H9 (cell line): ENCODE data around the gene UGT1A6. TPM values are rescaled to one million over a fixed set of nuclear protein-coding genes. Genes with fewer than 3 reads are reported as not detected.

Source experiments
- DNase-seq: peaks from one replicate; pipeline ENCODE4 v3.0.0-alpha.2; 2017
- H2AFZ ChIP-seq: one replicate; pipeline ENCODE4 v1.6.1; 2013; ENCODE audit warnings: mild to moderate bottlenecking, low read length, control low read depth, moderate library complexity
- H2AK5ac ChIP-seq: 2 replicates; pipeline ENCODE4 v1.6.1; 2013; ENCODE audit warnings: low read length, control low read depth, mixed read lengths; ENCODE audit not compliant: insufficient read length
- H2BK120ac ChIP-seq: one replicate; pipeline ENCODE4 v1.6.1; 2013; ENCODE audit warnings: low read depth, mild to moderate bottlenecking, low read length, control low read depth, inconsistent platforms; ENCODE audit not compliant: poor library complexity, severe bottlenecking
- H2BK12ac ChIP-seq: 2 replicates; pipeline ENCODE4 v1.6.1; 2013; ENCODE audit warnings: low read length, control low read depth, mixed read lengths, low read depth; ENCODE audit not compliant: insufficient read length
- H2BK15ac ChIP-seq: 2 replicates; pipeline ENCODE4 v1.6.1; 2013; ENCODE audit warnings: low read depth, low read length, control low read depth
- H2BK20ac ChIP-seq: one replicate; pipeline ENCODE4 v1.6.1; 2013; ENCODE audit warnings: low read depth, mild to moderate bottlenecking, low read length, control low read depth, inconsistent platforms; ENCODE audit not compliant: poor library complexity, severe bottlenecking
- H2BK5ac ChIP-seq: 2 replicates; pipeline ENCODE4 v1.6.1; 2013; ENCODE audit warnings: low read length, control low read depth, mixed read lengths; ENCODE audit not compliant: insufficient read length
- H3K14ac ChIP-seq: 2 replicates; pipeline ENCODE4 v1.6.1; 2013; ENCODE audit warnings: low read length, control low read depth; ENCODE audit not compliant: insufficient read depth
- H3K18ac ChIP-seq: 2 replicates; pipeline ENCODE4 v1.6.1; 2013; ENCODE audit warnings: low read depth, mild to moderate bottlenecking, mixed read lengths, low read length, control low read depth; ENCODE audit not compliant: insufficient read length
- H3K23ac ChIP-seq: 2 replicates; pipeline ENCODE4 v1.6.1; 2013; ENCODE audit warnings: low read length, control low read depth, mixed read lengths, low read depth; ENCODE audit not compliant: insufficient read length
- H3K23me2 ChIP-seq: 2 replicates; pipeline ENCODE4 v1.6.1; 2013; ENCODE audit warnings: low read depth, mild to moderate bottlenecking, mixed read lengths, low read length, control low read depth; ENCODE audit not compliant: insufficient read length, poor library complexity, severe bottlenecking
- H3K27ac ChIP-seq: 2 replicates; pipeline ENCODE4 v1.5.1; 2013; ENCODE audit warnings: low read length, control low read depth, mixed read lengths, low read depth; ENCODE audit not compliant: insufficient read length
- H3K27me3 ChIP-seq: 2 replicates; pipeline ENCODE4 v1.6.1; 2013; ENCODE audit warnings: low read length, control low read depth, inconsistent platforms; ENCODE audit not compliant: insufficient read depth
- H3K4ac ChIP-seq: 2 replicates; pipeline ENCODE4 v1.6.1; 2013; ENCODE audit warnings: low read depth, mild to moderate bottlenecking, control low read depth, inconsistent platforms, low read length, moderate library complexity
- H3K4me1 ChIP-seq: 2 replicates; pipeline ENCODE4 v1.6.1; 2013; ENCODE audit warnings: low read length, control low read depth, inconsistent platforms; ENCODE audit not compliant: insufficient read depth
- H3K4me2 ChIP-seq: 2 replicates; pipeline ENCODE4 v1.6.1; 2013; ENCODE audit warnings: low read length, control low read depth, mixed read lengths; ENCODE audit not compliant: insufficient read length, insufficient read depth
- H3K56ac ChIP-seq: 2 replicates; pipeline ENCODE4 v1.6.1; 2013; ENCODE audit warnings: low read depth, mild to moderate bottlenecking, mixed read lengths, low read length, control low read depth; ENCODE audit not compliant: insufficient read length
- H3K79me1 ChIP-seq: 2 replicates; pipeline ENCODE4 v1.6.1; 2013; ENCODE audit warnings: low read depth, mild to moderate bottlenecking, moderate library complexity, low read length, control low read depth, inconsistent platforms; ENCODE audit not compliant: insufficient read depth, poor library complexity, severe bottlenecking
- H3K79me2 ChIP-seq: 2 replicates; pipeline ENCODE4 v1.6.1; 2013; ENCODE audit warnings: low read length, control low read depth, inconsistent platforms; ENCODE audit not compliant: insufficient read depth
- H3K9ac ChIP-seq: 2 replicates; pipeline ENCODE4 v1.6.1; 2013; ENCODE audit warnings: low read length, control low read depth, mixed read lengths; ENCODE audit not compliant: insufficient read length; ENCODE audit errors: extremely low read depth
- H3K9me3 ChIP-seq: one replicate; pipeline ENCODE4 v1.6.1; 2013; ENCODE audit warnings: low read depth, low read length, inconsistent platforms; ENCODE audit not compliant: control insufficient read depth
- H3T11ph ChIP-seq: one replicate; pipeline ENCODE4 v1.6.1; 2013; ENCODE audit warnings: mild to moderate bottlenecking, low read length, control low read depth, inconsistent platforms
- H4K20me1 ChIP-seq: one replicate; pipeline ENCODE4 v1.6.1; 2013; ENCODE audit not compliant: control insufficient read depth, insufficient read length, insufficient read depth
- H4K5ac ChIP-seq: 2 replicates; pipeline ENCODE4 v1.6.1; 2013; ENCODE audit warnings: low read depth, mild to moderate bottlenecking, mixed read lengths, low read length, control low read depth; ENCODE audit not compliant: insufficient read length
- H4K8ac ChIP-seq: replicated peaks from 2 replicates; pipeline ENCODE4 v1.6.1; 2013; ENCODE audit warnings: low read length, control low read depth, mixed read lengths, low read depth; ENCODE audit not compliant: insufficient read length
- H4K91ac ChIP-seq: 2 replicates; pipeline ENCODE4 v1.6.1; 2013; ENCODE audit warnings: low read depth, mild to moderate bottlenecking, moderate library complexity, mixed read lengths, low read length, control low read depth; ENCODE audit not compliant: insufficient read length
- H3K27ac Mint-ChIP-seq, 3 experiments: 2 replicates in 2 of 3; 3 replicates in 1 of 3; pipeline ENCODE4 v1.8.0; 2020 to 2021; ENCODE audit warnings: mixed read lengths in 3 of 3, mild to moderate bottlenecking in 1 of 3, moderate library complexity in 1 of 3
- H3K27me3 Mint-ChIP-seq: 2 replicates; pipeline ENCODE4 v1.8.0; 2021; ENCODE audit warnings: low read depth, mild to moderate bottlenecking, moderate library complexity, mixed read lengths
- H3K36me3 Mint-ChIP-seq, 3 experiments: 2 replicates in 2 of 3; 3 replicates in 1 of 3; pipeline ENCODE4 v1.8.0; 2020 to 2021; ENCODE audit warnings: low read depth in 3 of 3, mixed read lengths in 3 of 3; ENCODE audit not compliant: insufficient read depth in 1 of 3
- H3K4me1 Mint-ChIP-seq, 2 experiments: 2 replicates each; pipeline ENCODE4 v1.8.0; 2020; ENCODE audit warnings: mixed read lengths in 2 of 2
- H3K4me3 Mint-ChIP-seq, 2 experiments: 2 replicates in 1 of 2; 3 replicates in 1 of 2; pipeline ENCODE4 v1.8.0; 2020 to 2021; ENCODE audit warnings: mild to moderate bottlenecking in 2 of 2, mixed read lengths in 2 of 2, moderate library complexity in 1 of 2
- H3K9me3 Mint-ChIP-seq, 2 experiments: 2 replicates in 1 of 2; 3 replicates in 1 of 2; pipeline ENCODE4 v1.8.0; 2020; ENCODE audit warnings: mild to moderate bottlenecking in 2 of 2, mixed read lengths in 2 of 2, moderate library complexity in 1 of 2
- WGBS: extraction: QIAGEN DNeasy Blood & Tissue Kit; methylation state at CpG from one replicate; pipeline ENCODE4 v1.1.7; 2013; ENCODE audit warnings: missing lambda C conversion rate, low lambda C conversion rate, mixed read lengths; ENCODE audit not compliant: insufficient read length; ENCODE audit errors: extremely low coverage; 5-methylcytosine and 5-hydroxymethylcytosine counted together
- total RNA-seq: library from RNA; stranded (reverse); gene quantifications from 2 replicates; pipeline ENCODE4 v1.2.1, GENCODE V29; 2021
- TF ChIP-seq, protein P1 (sequence below): fragments of 200-600 bp; sonication (generic); conservative IDR thresholded peaks from 3 replicates; pipeline ENCODE4 v1.8.0; 2021; ENCODE audit warnings: antibody characterized with exemption, mild to moderate bottlenecking

UGT1A6 gene
- total RNA-seq, 1 experiment from 2014 or later, result not detected

DNA sequence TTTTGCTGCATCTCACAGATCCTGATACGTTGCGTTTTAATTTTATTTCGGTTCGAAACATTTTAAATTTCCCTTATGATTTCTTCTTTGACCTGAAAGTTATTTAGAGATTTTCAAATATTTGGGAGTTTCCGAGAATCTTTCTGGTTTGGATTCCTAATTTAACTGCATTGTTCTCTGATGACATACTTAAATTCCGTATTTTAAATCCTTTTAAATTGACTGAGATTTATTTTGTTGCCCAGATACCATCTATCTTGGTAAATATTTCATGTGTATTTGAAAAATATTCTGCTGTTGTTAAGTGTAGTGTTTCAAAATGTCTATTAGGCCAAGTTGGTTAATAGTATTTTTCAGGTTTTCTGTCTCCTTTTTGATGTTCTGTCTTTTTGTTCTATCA is 123.2 kb downstream of the UGT1A6 start:
- no peak overlapping the region for H2BK12ac ChIP-seq
- no peaks in the 10 kb centered on the region for H3K4me1 Mint-ChIP-seq
- no peak overlapping the region for H3K56ac ChIP-seq
- H3K4me1 ChIP-seq, result no peaks in the 10 kb centered on the region
- H3K9ac ChIP-seq, result no peak overlapping the region
- no peak for DNase-seq
- H4K91ac ChIP-seq, result no peak overlapping the region
- H3K36me3 Mint-ChIP-seq, result no peaks in the 10 kb centered on the region
- H3K18ac ChIP-seq, result no peak overlapping the region
- no peak overlapping the region for H3T11ph ChIP-seq
- no peaks in the 10 kb centered on the region for H3K23me2 ChIP-seq
- no peaks in the 10 kb centered on the region for H3K27me3 ChIP-seq
- H2BK20ac ChIP-seq, result no peak overlapping the region
- H4K8ac ChIP-seq, result no peak overlapping the region
- H2AK5ac ChIP-seq, result no peak overlapping the region
- H2AFZ ChIP-seq, result no peak overlapping the region
- no peak overlapping the region for H2BK15ac ChIP-seq
- H2BK120ac ChIP-seq, result no peak overlapping the region
- no peak overlapping the region for H3K27ac ChIP-seq
- no peak overlapping the region for H3K14ac ChIP-seq
- TF ChIP-seq, protein P1, sequence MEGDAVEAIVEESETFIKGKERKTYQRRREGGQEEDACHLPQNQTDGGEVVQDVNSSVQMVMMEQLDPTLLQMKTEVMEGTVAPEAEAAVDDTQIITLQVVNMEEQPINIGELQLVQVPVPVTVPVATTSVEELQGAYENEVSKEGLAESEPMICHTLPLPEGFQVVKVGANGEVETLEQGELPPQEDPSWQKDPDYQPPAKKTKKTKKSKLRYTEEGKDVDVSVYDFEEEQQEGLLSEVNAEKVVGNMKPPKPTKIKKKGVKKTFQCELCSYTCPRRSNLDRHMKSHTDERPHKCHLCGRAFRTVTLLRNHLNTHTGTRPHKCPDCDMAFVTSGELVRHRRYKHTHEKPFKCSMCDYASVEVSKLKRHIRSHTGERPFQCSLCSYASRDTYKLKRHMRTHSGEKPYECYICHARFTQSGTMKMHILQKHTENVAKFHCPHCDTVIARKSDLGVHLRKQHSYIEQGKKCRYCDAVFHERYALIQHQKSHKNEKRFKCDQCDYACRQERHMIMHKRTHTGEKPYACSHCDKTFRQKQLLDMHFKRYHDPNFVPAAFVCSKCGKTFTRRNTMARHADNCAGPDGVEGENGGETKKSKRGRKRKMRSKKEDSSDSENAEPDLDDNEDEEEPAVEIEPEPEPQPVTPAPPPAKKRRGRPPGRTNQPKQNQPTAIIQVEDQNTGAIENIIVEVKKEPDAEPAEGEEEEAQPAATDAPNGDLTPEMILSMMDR, result no peak
- no peak overlapping the region for H2BK5ac ChIP-seq
- no peak overlapping the region for H3K27ac Mint-ChIP-seq
- no CpG with 5 or more reads among the region's 6 CpGs for WGBS
- H3K9me3 Mint-ChIP-seq, result no peaks in the 10 kb centered on the region
- no peaks in the 10 kb centered on the region for H3K9me3 ChIP-seq
- H3K4me3 Mint-ChIP-seq, result no peak overlapping the region
- no peaks in the 10 kb centered on the region for H3K79me2 ChIP-seq
- H3K4me2 ChIP-seq, result no peak overlapping the region
- H3K4ac ChIP-seq, result no peak overlapping the region
- no peak overlapping the region for H4K5ac ChIP-seq
- H3K27me3 Mint-ChIP-seq, result peaks cover 9% of the 10 kb centered on the region
- H4K20me1 ChIP-seq, result no peaks in the 10 kb centered on the region
- H3K79me1 ChIP-seq, result no peaks in the 10 kb centered on the region
- H3K23ac ChIP-seq, result no peak overlapping the region
